Trophoblast cell (in vitro differentiated cells and primary cell): ENCODE results near the gene FAR1.
A peak's percentile ranks its signal among the peaks of the same experiment; 100 is the strongest.

Experiments
- DNase-seq, 2 donors: peaks; one replicate each; pipeline ENCODE4 v3.0.0-alpha.2; 2016
- H2AFZ ChIP-seq: 2 replicates; pipeline ENCODE4 v1.6.1; 2013; ENCODE audit warnings: low read length, moderate library complexity, mild to moderate bottlenecking; ENCODE audit not compliant: insufficient read depth, poor library complexity
- H2AK5ac ChIP-seq: 2 replicates; pipeline ENCODE4 v1.6.1; 2013; ENCODE audit warnings: mild to moderate bottlenecking, low read length
- H2BK120ac ChIP-seq: 2 replicates; pipeline ENCODE4 v1.6.1; 2013; ENCODE audit warnings: low read length, mild to moderate bottlenecking, moderate library complexity; ENCODE audit not compliant: insufficient read depth, poor library complexity
- H2BK12ac ChIP-seq: 2 replicates; pipeline ENCODE4 v1.6.1; 2013; ENCODE audit warnings: mild to moderate bottlenecking, low read length, moderate library complexity
- H2BK5ac ChIP-seq: 2 replicates; pipeline ENCODE4 v1.6.1; 2013; ENCODE audit warnings: low read length, low read depth, moderate library complexity, mild to moderate bottlenecking; ENCODE audit not compliant: poor library complexity
- H3K14ac ChIP-seq: 2 replicates; pipeline ENCODE4 v1.6.1; 2013; ENCODE audit warnings: mild to moderate bottlenecking, low read length
- H3K18ac ChIP-seq: 2 replicates; pipeline ENCODE4 v1.6.1; 2013; ENCODE audit warnings: mild to moderate bottlenecking, low read length
- H3K23ac ChIP-seq: 2 replicates; pipeline ENCODE4 v1.6.1; 2013; ENCODE audit warnings: low read length
- H3K27ac ChIP-seq: 2 replicates; pipeline ENCODE4 v1.5.1; 2013; ENCODE audit warnings: low read depth, mild to moderate bottlenecking, inconsistent platforms, low read length, moderate library complexity
- H3K27me3 ChIP-seq: 2 replicates; pipeline ENCODE4 v1.6.1; 2013; ENCODE audit warnings: inconsistent platforms, mild to moderate bottlenecking, low read length, moderate library complexity; ENCODE audit not compliant: insufficient read depth
- H3K36me3 ChIP-seq, 2 experiments: 1 replicate in 1 of 2; 2 replicates in 1 of 2; pipeline ENCODE4 v1.6.1; 2013; ENCODE audit warnings: low read length in 2 of 2, mild to moderate bottlenecking in 2 of 2, moderate library complexity in 1 of 2; ENCODE audit not compliant: insufficient read depth in 2 of 2, control insufficient read depth in 1 of 2
- H3K4ac ChIP-seq: 2 replicates; pipeline ENCODE4 v1.6.1; 2013; ENCODE audit warnings: low read depth, mild to moderate bottlenecking, low read length, moderate library complexity
- H3K4me1 ChIP-seq, 2 experiments: 1 replicate in 1 of 2; 2 replicates in 1 of 2; pipeline ENCODE4 v1.6.1; 2013; ENCODE audit warnings: low read length in 2 of 2, mild to moderate bottlenecking in 2 of 2, moderate library complexity in 1 of 2; ENCODE audit not compliant: insufficient read depth in 2 of 2, control insufficient read depth in 1 of 2
- H3K4me2 ChIP-seq: 2 replicates; pipeline ENCODE4 v1.6.1; 2013; ENCODE audit warnings: inconsistent platforms, mild to moderate bottlenecking, low read length, moderate library complexity
- H3K4me3 ChIP-seq: 2 replicates; pipeline ENCODE4 v1.5.1; 2013; ENCODE audit warnings: mild to moderate bottlenecking, low read depth, low read length, inconsistent platforms
- H3K79me1 ChIP-seq: one replicate; pipeline ENCODE4 v1.6.1; 2013; ENCODE audit warnings: low read length
- H3K79me2 ChIP-seq: 2 replicates; pipeline ENCODE4 v1.6.1; 2013; ENCODE audit warnings: low read length, mild to moderate bottlenecking; ENCODE audit not compliant: control insufficient read depth, insufficient read depth, poor library complexity
- H3K9ac ChIP-seq: 2 replicates; pipeline ENCODE4 v1.6.1; 2013; ENCODE audit warnings: mild to moderate bottlenecking, low read length
- H3K9me3 ChIP-seq: 2 replicates; pipeline ENCODE4 v1.6.1; 2013; ENCODE audit warnings: low read depth, mild to moderate bottlenecking, control low read depth, inconsistent platforms, low read length; ENCODE audit not compliant: insufficient read depth
- H4K12ac ChIP-seq: 2 replicates; pipeline ENCODE4 v1.6.1; 2013; ENCODE audit warnings: low read depth, mild to moderate bottlenecking, low read length, moderate library complexity
- H4K8ac ChIP-seq: 2 replicates; pipeline ENCODE4 v1.6.1; 2013; ENCODE audit warnings: low read depth, mild to moderate bottlenecking, low read length, moderate library complexity
- H4K91ac ChIP-seq: one replicate; pipeline ENCODE4 v1.6.1; 2013; ENCODE audit warnings: low read depth, mild to moderate bottlenecking, low read length, moderate library complexity
- WGBS: extraction: QIAGEN DNeasy Blood & Tissue Kit; methylation state at CpG from one replicate; pipeline ENCODE4 v1.1.7; 2013; ENCODE audit warnings: missing lambda C conversion rate; ENCODE audit not compliant: insufficient read length, insufficient coverage; ENCODE audit errors: extremely low coverage; 5-methylcytosine and 5-hydroxymethylcytosine counted together

FAR1 gene

GRCh38 chr11:13669544-13670488 is 1.3 kb downstream of the FAR1 start:
- DNase-seq, result peak; percentile 14 to 57
- H3K4ac ChIP-seq, result peak overlapping the region; percentile 92
- no peak overlapping the region for H3K18ac ChIP-seq
- no CpG with 5 or more reads among the region's 18 CpGs for WGBS
- H3K4me2 ChIP-seq, result peak overlapping the region; percentile 84
- H3K79me1 ChIP-seq, result peaks cover 8% of the 10 kb centered on the region
- peaks cover 15% of the 10 kb centered on the region for H3K79me2 ChIP-seq
- H3K4me3 ChIP-seq, result peak overlapping the region; percentile 92
- no peak overlapping the region for H4K8ac ChIP-seq
- no peak overlapping the region for H2BK5ac ChIP-seq
- peak overlapping the region; percentile 40 for H3K23ac ChIP-seq
- H4K91ac ChIP-seq, result no peak overlapping the region
- no peak overlapping the region for H2BK12ac ChIP-seq
- peaks cover 4% of the 10 kb centered on the region in 2 experiments for H3K4me1 ChIP-seq
- no peaks in the 10 kb centered on the region for H3K36me3 ChIP-seq
- no peak overlapping the region for H2AFZ ChIP-seq
- H4K12ac ChIP-seq, result no peak overlapping the region
- H3K27ac ChIP-seq, result no peak overlapping the region
- H2BK120ac ChIP-seq, result no peak overlapping the region
- no peaks in the 10 kb centered on the region for H3K9me3 ChIP-seq
- no peaks in the 10 kb centered on the region for H3K27me3 ChIP-seq
- H3K14ac ChIP-seq, result no peak overlapping the region
- H2AK5ac ChIP-seq, result no peak overlapping the region
- H3K9ac ChIP-seq, result peak overlapping the region; percentile 87

GRCh38 chr11:13672576-13673210 is 4.2 kb downstream of the FAR1 start:
- no peak overlapping the region for H2AFZ ChIP-seq
- peaks cover 15% of the 10 kb centered on the region for H3K79me2 ChIP-seq
- no peaks in the 10 kb centered on the region for H3K9me3 ChIP-seq
- no peak overlapping the region for H3K9ac ChIP-seq
- H3K36me3 ChIP-seq, result no peaks in the 10 kb centered on the region
- H3K27ac ChIP-seq, result no peak overlapping the region
- no peak overlapping the region for H3K4me2 ChIP-seq
- no peak overlapping the region for H2BK12ac ChIP-seq
- no peak overlapping the region for H3K4ac ChIP-seq
- no peak for DNase-seq
- H2BK120ac ChIP-seq, result no peak overlapping the region
- H3K79me1 ChIP-seq, result peaks cover 8% of the 10 kb centered on the region
- H3K4me3 ChIP-seq, result no peak overlapping the region
- H2AK5ac ChIP-seq, result no peak overlapping the region
- H3K18ac ChIP-seq, result no peak overlapping the region
- H3K4me1 ChIP-seq, result peaks cover 4% of the 10 kb centered on the region in 2 experiments
- WGBS, result no CpG with 5 or more reads among the region's 1 CpG
- H4K91ac ChIP-seq, result no peak overlapping the region
- H4K8ac ChIP-seq, result no peak overlapping the region
- H3K23ac ChIP-seq, result no peak overlapping the region
- H3K14ac ChIP-seq, result no peak overlapping the region
- no peaks in the 10 kb centered on the region for H3K27me3 ChIP-seq
- H4K12ac ChIP-seq, result no peak overlapping the region
- H2BK5ac ChIP-seq, result no peak overlapping the region

- Histone ChIP-seq H3K14ac (no peak overlapping the region), H2BK12ac (no peak overlapping the region), H3K9ac (no peak overlapping the region), H3K27me3 (no peaks in the 10 kb centered on the region), H3K4me3 (no peak overlapping the region), H4K8ac (no peak overlapping the region), H2BK120ac (no peak overlapping the region), H3K79me1 (no peaks in the 10 kb centered on the region), H3K4me1 (peaks cover 0 to 1% of the 10 kb centered on the region in 2 experiments), H3K36me3 (no peaks in the 10 kb centered on the region), H4K12ac (no peak overlapping the region), H3K79me2 (peaks cover under 1% of the 10 kb centered on the region), H3K9me3 (no peaks in the 10 kb centered on the region), H3K4ac (no peak overlapping the region), H2AFZ (no peak overlapping the region), H3K23ac (no peak overlapping the region), H2AK5ac (no peak overlapping the region), H3K18ac (no peak overlapping the region), H4K91ac (no peak overlapping the region), H2BK5ac (no peak overlapping the region), H3K27ac (no peak overlapping the region), H3K4me2 (no peak overlapping the region)
- no CpG with 5 or more reads among the region's 6 CpGs for WGBS
- DNase-seq, result peak in 1 of 2 donors; percentile 10
Observed at GRCh38 chr11:13674799-13675509, 6.5 kb downstream of the FAR1 start.

GRCh38 chr11:13676576-13676975 is 8.1 kb downstream of the FAR1 start:
- Histone ChIP-seq H3K23ac (no peak overlapping the region), H3K79me2 (peaks cover 5% of the 10 kb centered on the region), H3K4me3 (no peak overlapping the region), H2AFZ (no peak overlapping the region), H2BK12ac (no peak overlapping the region), H2BK120ac (no peak overlapping the region), H3K14ac (no peak overlapping the region), H3K27me3 (no peaks in the 10 kb centered on the region), H4K91ac (no peak overlapping the region), H3K9me3 (no peaks in the 10 kb centered on the region), H3K4me2 (no peak overlapping the region), H3K79me1 (no peaks in the 10 kb centered on the region), H4K12ac (no peak overlapping the region), H3K4me1 (peaks cover 0 to 1% of the 10 kb centered on the region in 2 experiments), H3K36me3 (peaks cover 0 to 3% of the 10 kb centered on the region in 2 experiments), H2AK5ac (no peak overlapping the region), H4K8ac (no peak overlapping the region), H3K18ac (no peak overlapping the region), H3K4ac (no peak overlapping the region), H2BK5ac (no peak overlapping the region), H3K9ac (no peak overlapping the region), H3K27ac (no peak overlapping the region)
- WGBS, result no CpG with 5 or more reads among the region's 1 CpG
- no peak for DNase-seq
